IPS-NIHi7 (cell line): Measurements from ENCODE around the gene GRB7.

Experiments used
- DNase-seq: peaks from one replicate; pipeline ENCODE4 v3.0.0; 2012; ENCODE audit warnings: mixed read lengths; ENCODE audit errors: extremely low spot score

The GRB7 gene

DNA sequence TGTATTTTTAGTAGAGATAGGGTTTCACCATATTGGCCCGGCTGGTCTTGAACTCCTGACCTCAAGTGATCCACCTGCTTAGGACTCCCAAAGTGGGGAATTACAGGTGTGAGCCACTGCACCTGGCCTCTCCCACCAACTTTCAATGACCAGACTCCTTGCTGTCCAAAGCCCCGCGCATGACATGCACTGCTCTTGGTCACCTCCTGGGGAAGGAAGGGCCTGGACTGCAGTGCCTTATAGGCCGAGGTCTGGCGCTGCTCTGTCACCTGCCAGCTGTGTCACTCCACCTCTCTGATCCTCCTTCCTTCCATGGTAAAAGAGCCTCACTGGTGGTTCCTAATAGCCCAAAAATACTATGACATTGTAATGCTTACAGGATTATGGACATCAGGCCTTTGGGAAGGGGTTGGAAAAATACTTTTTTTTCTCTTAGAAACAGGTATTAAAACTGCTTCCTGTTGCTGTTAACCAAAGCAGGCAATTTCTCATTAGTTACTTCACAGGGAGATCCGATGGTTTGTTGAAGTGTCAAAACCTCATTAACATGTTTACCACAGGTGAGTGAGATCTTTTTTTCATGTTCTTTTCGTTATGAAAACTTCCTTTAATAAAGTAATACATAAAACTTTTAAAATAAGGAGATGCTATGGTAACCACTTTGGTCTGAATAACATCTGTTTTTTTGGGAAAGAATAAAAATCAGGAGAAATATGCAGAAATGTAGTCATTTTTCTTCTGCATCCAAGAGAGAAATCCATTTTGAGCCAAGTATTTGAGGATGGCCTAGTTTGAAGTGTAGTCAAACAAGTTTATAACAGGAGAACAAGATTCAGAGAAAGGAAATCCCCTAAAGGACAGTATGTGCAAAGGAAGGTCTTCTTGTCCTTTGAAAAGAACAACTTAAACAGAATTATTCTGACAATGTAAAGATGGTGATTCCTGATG, 35.5 kb downstream of the GRB7 start:
- DNase-seq = no peak

DNA sequence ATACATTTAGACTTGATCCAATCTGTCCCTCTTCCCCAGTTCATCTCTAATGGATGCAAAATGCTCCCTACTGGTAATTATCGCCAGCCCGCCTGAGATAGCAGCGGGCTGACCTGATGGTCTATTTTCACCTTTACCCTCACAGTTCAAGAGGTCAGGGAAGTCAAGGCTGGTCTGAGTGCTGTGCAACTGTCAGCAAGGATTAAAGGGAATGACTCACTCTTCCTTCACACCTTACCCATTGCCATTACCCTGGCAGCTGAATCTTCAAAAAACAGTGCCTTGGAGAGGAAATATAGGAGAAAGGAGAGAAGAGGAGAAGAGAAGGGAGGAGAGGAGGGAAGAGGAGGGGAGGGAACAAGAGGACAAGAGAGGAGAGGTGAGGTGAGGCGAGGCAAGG, 36.3 kb downstream of the GRB7 start:
- no peak for DNase-seq

DNA sequence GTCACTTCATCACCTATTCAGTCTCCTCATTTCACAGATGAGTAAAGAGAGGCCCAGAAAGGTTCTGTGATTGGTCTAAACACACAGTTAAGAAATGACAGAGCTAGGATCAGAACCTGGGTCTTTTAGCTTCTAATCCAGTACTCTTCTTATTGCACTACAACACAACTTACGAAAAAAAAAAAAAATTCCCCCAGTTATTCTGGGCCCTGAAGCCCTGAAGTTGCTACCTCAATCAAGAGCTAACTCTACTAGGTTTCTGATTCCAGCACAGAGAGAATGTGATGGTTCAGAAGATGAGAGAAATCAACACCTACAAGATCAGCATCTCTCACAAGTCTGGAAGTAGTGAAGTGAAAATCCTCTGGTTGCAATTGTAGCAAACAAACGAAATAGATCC, 37.3 kb downstream of the GRB7 start:
- no peak for DNase-seq

DNA sequence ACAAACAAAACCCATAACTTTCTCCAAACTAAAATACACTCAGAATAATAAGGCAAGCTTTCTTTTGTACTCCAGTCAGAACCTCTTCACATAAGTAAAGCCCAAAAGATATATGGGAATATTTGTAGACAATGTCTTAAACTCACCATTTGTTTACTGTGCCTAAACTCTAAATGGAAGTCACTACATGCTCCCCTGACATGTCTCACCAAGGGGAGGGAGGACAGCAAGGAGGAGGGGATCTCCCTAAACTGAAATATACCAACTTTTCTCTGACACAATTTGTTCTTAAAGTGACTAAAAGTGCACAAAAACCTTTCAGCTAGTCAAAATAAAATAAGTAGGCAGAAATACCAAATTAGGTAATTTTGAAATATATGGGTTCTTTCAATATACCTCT, 38.5 kb downstream of the GRB7 start:
- no peak for DNase-seq

DNA sequence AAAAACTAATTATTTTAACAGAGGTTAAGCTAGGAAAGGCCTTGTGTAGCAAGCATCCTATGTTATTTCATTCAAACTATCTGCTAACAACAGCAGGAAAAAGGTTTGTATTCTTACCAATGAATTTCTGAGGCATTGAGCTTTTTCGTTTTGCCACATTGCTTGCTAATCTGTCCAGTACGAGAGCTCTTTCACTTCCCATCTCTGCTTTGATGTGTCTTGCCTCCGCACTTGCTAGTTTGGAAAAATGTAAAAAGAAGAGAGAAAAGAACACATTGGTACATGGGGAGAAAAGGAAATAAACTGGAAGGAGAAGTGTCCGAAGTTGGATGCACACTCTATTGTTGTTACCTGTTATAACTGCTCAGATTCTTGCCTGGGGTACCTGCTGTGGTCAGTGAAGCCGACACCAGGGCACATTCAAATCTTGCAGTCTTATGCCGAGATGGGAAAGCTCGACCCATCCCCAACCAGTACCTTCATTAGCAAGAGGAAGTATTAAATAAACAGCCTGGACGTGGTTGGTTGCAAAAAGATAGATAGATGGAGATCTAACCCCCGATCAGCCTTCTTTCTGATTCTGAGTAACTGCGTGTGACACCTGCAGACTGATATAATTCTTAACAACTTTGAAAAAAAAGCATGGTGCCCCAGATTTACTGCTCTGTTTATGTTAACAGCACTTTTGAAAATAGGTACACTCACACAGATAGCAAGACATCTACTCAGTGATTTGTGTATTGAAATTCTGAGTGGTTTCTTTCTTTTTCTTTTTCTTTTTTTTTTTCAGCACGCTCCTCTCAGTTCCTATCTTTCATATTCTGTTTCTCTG, 40.0 kb downstream of the GRB7 start:
- DNase-seq = no peak

DNA sequence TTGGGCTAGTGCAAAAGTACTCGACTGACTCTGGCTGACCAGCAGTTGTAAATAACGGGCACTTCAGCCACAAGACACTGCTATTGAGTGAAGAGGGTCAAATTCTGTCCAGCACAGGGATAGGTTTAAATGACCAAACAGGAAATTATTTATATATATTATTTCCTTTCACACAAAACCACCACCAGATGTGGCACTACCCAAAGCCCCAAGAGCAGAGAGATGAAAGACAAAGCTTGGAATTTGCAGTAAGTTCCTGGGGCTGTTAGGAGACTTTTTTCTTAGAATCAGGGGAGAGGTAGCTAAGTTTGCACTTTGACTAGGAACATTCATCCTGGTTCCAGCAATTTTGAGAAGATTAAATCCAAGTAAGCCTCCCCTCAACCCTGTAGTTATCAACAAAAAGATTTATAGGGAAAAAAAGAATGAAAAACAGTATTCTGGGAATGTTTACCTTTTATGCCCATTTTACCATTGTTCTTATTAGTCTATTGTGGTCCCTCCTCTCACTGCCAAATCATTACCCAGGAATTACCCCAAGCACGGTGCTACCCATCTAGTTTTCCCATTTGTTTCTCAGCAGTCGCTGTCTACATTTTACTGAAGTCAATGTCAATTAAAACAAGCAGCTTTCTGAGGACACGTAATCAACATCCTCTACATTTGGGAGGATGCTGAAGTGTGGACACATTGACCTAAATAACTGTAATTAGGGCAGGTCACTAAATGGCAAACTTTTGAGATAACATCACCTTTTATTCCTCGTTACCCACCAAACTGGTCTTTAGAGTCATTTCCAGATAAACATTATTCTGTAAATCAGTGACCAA, 43.5 kb downstream of the GRB7 start:
- no peak for DNase-seq

DNA sequence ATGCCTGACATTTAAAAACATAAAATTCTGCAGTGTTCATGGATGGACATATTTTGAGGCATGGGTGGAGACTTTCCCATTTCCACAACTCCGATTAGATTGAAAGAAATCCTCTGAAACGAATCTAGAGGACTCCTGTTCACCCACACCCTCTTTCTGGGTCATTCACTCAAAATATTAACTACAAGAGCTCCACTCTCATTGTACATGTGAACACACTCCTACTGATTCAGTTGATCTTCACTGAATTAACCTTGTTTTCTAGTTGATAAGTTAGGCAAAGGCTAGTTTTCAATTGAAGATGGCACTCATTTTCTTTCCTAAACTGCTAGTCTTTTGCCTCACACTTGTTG, 44.1 kb downstream of the GRB7 start:
- no peak for DNase-seq

DNA sequence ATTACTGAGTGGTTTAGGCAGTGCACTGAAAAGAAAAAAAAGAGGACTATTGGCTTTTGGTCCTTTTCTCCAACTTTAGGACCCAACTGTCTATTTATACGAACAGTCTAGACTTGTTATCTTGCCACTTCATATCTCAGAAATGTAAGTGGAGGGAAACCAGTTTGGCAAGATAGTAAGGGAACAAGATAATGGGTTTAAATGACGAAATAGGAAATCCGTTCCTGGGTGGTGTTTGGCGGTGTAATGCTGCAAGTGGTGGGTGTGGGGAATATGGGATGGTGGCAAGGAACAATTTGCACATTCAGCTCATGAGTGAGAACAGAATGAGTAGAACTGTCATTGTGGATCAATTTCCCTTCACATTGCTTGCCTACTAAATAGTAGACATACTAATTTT, 44.7 kb downstream of the GRB7 start:
- no peak for DNase-seq

DNA sequence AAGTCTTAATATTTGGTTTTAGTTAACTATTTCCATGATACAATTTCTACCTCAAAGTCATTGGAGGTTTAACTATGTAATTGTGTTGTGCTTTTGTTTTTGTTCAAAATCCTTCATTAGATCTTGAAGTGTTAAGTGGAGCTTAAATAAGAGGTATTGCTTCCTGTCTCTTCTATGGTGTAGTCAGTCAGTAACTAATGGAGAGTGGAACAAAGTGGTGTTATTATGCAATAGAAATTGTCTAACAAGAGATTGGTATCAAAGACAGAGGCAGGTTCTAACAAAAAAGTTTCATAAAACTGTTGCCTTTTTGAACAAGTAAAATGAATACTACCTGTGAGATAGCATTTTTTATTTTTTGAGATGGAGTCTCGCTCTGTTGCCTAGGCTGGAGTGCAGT, 45.2 kb downstream of the GRB7 start:
- DNase-seq = no peak

DNA sequence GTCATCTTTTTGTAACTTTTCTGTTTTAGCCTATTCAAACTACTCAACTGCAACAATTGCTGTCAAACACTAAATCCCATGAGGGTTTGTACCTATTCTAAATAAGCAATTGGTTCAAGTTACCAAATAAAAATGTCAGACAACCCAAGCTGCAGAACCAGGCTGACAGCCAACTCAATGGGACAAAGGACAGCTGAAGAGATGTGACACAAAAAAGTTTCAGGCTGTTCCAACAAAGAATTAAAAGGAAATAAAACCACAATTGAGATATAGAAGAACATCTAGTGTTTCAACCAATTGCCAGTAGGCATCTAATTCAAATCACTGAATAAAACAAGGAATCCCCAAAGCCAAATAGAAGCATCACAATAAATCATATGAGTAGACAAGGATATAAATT, 49.3 kb downstream of the GRB7 start:
- DNase-seq = no peak

DNA sequence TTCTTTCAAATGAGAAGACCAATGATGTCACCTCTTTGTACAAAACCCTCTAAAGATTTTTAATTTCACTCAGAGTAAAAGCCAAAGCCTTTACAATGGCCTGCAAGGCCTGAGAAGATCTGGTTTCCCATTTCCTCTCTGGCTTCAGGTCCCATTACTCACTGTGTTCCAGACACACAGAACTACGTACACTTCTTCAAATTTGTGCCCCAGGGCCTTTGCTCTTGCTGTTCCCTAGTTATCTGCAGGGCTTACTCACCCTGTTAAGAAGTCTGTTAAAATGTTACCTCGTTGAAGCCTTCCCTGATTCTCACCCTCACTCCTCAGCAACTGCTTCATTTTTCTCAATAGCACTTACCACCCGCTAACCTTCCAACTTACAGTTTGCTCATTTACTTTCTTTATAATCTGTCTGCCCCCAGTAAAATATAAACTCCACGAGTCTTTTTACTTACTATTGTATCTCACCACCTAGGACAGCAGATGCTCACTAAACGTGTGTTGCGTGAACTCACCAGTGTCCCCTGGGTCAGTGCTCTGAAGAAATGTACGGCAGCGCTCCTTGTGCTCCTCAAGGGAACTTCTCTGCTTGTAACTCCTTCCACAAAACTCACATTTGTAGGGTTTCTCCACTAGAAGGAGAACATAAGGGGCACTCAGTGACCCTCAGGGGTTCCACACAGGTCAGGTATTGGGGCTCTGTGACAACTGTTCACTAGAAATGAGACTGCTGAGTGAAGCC, 50.2 kb downstream of the GRB7 start:
- no peak for DNase-seq

DNA sequence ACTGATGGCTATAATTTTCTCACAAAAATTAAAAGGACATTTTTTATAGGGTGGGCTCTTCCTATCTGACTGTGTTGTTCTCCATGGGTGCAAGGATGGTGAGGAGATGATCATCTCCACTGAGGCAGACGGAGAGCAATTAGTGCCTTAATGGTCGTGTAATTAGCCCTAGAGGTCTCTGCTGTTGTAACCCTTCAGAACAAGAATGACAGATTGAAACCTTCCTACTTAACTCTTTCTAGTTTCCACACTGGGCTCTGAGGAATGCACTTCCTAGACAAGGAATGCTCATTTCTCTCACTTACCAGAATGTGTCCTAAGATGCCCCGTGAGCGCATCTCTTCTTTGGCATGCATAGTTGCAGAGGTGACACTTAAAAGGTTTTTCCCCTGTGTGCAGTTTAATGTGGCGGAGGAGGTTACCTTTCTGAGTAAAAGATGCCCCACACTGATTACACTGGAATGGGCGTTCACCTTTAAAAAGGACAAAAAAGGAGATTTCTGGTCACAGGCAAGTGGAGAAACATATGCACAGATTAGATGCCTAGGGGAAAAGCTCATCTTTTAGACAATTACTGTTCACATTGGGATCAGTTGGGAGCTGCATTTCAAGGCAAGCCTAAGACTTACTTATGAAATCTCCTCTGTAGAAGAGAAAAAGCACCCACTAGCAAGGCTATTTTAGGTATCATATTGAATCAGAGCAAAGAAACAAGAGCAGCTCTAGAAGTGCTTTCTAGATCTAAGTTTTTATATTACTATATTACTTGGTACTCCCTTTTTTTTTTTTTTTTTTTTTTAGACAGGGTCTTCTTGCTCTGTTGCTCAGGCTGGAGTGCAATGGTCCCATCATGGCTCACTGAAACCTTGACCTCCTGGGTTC, 53.6 kb downstream of the GRB7 start:
- no peak for DNase-seq

DNA sequence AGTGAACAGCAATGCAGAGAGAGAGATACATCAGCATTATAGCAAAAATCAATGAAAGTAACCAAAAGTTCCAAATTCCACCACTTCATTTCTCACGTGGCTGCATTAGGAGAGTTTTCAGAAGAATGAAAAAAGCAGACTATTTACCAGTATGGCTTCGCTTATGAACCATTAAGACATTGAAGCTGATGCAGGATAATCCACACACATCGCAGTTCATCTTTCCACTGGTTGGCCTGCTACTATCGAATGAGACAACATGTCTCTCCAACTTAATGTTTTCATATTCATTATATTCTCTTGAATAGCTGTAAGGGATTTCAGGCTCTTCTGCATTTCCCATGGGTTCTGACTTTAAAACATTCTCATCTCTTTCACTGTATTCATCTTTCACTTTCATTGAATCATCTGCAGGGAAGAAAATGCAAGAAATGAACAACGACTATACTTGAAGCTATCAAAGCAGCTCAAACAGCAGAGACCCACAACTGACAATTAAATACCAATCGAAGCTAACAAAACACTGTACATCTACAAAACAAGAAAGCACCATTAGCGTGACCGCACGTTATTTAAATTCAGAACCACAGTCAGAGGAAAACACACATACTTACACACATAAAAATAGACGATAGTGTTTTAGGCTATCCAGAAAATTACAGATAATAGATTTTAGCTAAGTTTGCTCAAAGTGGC, 54.9 kb downstream of the GRB7 start:
- no peak for DNase-seq

DNA sequence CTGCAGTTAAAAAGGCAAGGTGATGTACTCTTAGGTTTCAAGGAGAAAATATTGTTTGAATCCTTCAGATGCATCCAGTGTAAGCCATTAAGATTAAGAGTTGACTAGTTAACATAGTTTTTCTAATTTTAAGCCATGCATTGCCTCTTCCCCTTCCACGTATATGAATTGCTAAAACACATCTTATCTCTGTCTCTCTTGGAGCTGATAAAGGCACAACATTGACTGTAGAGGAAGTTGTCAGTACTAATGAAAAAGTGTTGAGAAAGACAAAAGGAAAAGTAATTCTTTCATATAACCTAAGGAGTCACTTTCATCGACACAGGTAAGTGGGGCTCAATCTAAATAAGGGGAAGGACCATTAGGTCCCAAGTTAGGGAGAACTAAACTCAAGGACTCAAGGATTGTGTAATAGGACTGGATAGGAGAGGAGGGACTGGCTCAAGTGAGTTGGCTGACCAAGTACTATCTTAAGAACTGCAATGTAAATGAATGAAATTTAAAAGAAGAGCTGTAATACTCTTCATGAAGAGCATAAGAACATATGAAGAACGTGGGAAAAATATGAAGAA, 55.6 kb downstream of the GRB7 start:
- no peak for DNase-seq

DNA sequence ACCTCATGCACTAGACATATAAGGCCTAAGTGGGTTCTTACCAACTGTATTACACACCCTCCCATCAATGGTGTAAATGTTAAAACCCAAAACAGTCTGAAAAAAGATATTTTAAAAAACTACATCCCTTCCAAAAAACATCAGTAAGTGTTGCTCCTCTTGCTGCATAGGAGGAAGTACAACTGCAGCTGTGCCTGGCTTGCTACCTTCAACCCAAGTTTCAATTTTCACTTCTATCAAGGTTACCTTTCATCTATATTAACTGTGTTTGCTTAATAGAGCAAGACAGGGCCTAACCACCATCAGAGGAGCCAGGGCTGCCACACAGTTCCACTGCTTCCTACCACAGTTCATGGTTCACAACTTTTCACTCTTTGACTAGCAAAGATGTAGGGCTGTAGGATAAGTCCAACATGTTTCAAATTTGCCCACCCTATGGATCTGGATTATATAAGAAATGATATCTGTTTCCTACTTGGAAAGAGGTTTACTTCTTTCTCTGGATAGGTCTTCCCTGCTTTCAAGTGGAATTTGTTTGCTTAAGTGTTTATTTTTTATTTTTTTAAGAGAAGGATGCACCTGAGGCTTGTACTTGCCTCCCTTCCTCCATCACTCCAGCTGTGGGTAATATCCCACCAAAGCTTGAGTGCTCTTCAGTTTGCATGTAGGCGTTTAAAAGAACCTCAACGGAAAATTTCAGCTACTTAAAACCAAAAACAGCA, 56.7 kb downstream of the GRB7 start:
- DNase-seq = no peak
